ENCODE results near the gene FAM216A.

FAM216A gene

GRCh38 chr12:110538869-110539622 lies 70.4 kb downstream of the FAM216A start:
- DNase-seq (ENCODE audit: low read depth in 2 of 2), result no peak
